SIG-M5 (cell line): ENCODE measurements around the gene B3GALT6.

Experiments
- DNase-seq: peaks from one replicate; lab custom pipeline; 2025; lab: John Stamatoyannopoulos, UW

The B3GALT6 gene

GRCh38 chr1:1202831-1203560 is 29.0 kb upstream of the B3GALT6 start:
- no peak for DNase-seq

GRCh38 chr1:1203561-1204424 is 28.2 kb upstream of the B3GALT6 start:
- DNase-seq: no peak

DNA sequence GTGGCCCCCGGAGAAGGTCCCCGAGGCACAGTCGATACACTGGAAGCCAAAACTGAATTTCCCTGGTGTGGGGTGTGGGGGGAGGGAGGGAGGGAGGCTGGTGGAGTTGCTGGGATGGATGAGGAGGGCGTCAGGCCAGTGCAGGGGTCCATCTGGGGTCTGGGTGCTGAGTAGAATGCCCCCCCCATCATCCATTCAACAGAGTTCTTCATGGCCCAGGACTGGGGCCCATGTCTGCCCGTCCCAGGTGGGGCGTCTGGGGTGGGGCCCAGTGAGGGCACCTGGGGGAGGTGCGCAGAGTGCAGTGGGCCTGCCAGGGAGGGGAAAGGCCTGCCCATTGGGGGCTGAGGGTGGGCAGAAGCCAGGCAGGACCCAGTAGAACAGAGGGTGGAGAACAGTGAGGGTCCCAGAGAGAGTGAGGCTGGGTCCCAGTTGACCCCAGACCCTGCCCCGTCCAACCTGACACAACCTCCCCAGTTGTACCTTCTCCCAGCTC is 27.6 kb upstream of the B3GALT6 start:
- no peak for DNase-seq

DNA sequence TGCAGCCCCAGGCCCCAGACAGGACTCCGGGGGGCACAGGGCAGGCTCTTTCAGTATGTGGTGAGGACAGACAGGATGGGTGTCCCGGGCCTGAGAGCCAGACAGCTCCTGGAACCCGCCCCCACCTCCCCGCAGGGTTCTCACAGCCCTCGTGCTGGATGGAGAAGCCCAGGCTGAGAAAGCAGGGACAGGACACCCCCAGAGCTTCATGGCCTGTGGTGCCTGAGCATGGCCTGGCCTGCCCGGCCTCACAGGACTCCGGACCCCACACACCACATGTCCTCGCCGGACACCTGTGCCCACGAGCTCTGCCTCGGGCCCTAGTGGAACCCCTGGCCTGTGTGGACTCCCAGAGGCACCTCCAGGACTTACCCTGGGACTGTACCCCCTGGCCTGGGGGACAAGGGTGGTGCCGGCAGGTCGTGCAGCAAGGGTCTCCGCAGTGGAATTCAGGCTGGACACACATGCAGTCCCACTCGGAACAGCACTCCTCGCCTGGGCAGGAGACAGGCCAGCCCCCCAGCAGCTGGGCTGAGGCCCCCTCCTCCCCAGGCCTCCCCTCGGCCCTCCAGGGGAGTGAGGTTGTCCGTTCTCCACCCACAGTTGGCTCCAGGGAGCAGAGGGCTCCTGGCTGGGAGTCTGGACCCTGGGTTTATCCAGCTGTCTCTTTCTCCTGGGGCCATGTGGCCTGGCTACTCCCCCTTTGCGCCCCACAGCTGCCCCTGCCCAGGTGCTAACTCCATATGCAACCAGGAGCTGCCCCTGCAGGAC is 26.9 kb upstream of the B3GALT6 start:
- DNase-seq: no peak

DNA sequence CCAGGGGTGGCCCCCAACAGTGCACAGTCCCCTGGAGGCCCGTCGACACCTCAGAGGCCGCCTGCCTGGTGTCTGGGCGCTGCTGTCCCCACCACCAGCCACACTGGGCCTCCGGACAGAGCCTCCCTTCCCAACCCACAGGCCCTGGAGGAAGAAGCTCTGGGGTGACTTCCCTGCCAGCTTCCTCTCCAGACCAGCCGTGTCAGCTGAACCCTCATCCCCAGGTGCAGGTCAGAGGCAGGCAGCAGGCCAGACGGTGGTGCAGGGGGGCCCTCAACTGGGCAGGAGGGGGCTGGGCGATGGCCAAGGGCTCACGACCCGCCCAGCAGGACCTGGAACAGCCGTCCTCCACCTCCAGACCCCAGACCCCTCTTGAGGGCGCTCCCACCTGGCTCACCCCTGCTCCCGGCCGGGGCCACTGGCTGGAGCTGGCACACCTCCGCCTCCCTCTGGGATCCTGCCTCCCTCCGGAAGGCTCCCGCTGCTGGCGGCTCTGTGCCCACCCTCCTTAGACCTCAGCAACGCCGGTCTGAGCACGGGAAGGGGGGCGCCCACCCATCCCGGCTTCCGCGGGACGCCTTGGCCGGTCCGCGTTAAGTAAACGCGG is 26.2 kb upstream of the B3GALT6 start:
- DNase-seq: no peak

DNA sequence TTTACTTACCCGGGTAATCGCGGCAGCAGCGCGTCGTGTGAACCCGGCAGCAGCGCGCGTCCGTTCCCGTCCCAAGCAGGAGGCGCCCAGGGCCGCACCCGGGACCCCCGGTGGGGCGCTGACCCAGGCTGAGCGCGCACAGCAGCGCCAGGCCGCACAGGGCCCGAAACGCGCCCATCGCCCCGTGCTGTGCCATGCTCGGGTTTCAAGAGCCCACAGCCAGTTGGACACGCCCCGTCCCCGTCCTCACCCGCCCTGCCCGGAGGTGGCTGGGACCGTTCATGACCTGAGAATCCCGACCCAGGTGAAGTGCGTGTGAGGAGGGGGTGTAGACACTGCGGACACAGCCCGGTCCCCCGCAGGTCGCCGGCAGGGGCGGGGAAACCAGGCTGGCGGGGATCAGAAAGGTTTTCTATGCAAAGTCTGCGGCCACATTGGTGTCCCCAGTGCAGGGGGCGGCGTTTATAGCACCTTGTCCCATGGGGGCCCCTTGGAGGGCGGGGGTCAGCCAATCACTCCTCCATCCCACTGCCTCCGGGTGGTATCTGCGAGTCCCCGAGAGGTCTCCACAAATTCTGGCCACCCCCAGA is 25.6 kb upstream of the B3GALT6 start, which contains the start of gene TNFRSF18:
Gene TNFRSF18, minus strand, starts transcription at position 217 of the 590 bp plus-strand sequence. Its CDS starts 21 bp downstream, at position 196.
- no peak for DNase-seq

DNA sequence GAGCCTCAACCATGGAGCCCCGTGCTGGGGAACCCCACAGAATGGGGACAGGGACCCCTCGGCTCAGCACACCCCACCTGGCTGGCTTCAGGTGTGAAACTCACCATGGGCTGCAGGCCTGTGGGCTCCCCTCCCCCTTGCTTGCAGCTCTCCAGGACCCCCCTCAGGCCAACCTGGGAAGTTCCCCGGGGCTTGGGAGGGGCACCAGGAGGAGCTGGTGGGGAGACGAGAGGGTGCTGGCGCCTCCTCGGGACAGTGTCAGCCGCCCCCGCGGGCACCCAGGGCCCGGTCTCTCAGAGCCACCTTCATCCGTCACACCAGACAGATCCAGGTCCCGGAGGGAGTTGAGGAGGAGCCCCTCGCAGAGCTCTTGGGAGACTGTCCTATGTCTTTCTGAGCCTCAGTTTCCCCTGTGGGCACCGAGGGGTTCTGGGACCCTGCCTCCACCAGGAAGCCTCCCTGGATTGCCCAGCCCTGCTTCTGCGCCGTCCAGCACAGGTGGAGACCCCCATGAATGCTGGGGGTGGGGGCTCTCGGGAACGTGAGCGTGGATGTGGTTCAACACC is 25.0 kb upstream of the B3GALT6 start:
- DNase-seq: no peak

GRCh38 chr1:1207571-1207892 is 24.5 kb upstream of the B3GALT6 start:
- DNase-seq: no peak

DNA sequence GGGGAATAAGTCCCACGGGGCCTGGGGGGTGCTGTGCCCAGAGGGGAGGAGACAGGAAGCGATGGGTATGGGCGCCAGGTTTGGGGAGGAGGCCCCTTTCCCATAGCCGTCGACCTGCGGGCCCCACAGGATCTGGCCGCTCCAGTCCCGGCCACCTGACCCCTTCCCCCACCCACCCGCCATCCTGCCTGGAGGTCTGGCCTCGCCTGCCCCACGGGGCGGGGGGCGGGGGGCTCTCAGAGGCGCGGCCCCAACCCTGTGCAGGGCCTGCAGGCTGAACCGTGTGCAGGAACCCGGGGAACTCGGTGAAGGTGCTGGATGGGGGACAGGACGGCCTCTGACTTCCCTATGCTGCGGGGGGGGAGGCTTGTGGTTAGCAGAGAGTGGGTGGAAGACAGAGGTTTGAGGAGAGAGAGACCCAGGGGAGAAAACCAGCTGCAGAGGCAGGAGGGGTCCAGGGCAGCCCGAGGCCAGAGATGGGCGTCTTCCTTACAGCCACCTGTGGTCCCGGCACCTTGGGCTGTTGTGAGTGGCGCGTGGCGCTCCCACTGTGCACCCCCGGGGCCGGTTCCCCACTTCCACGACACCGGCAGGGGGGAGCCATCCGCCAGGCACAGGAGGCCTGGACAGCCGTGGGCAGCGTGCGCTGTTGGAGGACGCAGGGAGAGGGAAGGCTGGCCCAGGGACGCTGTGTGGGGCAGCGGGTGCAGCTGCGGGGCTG is 23.2 kb upstream of the B3GALT6 start:
- no peak for DNase-seq

DNA sequence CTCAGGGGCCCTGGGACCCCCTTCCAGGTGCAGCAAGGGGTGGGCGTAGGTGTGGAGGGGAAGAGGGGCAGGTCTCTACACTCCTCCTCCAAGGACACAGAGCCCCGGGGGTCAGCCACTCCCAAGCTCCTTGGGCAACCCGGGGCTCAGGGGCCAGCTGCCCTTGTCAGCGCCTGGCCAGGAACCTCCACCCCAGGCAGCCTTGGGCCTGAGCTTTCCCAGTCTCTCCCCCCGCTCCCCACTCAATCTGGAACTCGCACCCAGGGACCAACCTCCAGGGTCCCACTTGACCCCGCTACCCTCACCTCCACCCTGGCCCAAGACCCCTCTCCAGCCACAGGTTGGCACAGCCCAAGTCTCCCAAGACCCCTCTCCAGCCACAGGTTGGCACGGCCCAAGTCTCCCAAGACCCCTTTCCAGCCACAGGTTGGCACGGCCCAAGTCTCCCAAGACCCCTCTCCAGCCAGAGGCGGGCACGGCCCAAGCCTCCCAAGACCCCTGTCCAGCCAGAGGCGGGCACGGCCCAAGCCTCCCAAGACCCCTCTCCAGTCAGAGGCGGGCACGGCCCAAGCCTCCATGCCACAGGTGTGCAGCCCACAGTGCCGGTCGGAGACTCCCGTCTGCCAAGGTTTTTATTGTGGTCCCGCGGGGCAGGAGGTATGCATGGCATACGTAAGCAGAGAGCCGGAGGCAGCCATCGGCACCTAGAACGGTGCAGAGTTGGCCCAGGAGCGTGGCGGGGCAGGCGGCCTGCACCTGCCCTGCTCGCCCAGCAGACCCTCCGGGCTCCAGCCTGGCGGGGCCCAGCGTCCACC is 21.1 kb upstream of the B3GALT6 start:
- no peak for DNase-seq

GRCh38 chr1:1211541-1212441 is 20.2 kb upstream of the B3GALT6 start:
- DNase-seq: no peak

- DNase-seq: no peak
These were observed 19.2 kb upstream of the B3GALT6 start for GRCh38 chr1:1212780-1213344.

DNA sequence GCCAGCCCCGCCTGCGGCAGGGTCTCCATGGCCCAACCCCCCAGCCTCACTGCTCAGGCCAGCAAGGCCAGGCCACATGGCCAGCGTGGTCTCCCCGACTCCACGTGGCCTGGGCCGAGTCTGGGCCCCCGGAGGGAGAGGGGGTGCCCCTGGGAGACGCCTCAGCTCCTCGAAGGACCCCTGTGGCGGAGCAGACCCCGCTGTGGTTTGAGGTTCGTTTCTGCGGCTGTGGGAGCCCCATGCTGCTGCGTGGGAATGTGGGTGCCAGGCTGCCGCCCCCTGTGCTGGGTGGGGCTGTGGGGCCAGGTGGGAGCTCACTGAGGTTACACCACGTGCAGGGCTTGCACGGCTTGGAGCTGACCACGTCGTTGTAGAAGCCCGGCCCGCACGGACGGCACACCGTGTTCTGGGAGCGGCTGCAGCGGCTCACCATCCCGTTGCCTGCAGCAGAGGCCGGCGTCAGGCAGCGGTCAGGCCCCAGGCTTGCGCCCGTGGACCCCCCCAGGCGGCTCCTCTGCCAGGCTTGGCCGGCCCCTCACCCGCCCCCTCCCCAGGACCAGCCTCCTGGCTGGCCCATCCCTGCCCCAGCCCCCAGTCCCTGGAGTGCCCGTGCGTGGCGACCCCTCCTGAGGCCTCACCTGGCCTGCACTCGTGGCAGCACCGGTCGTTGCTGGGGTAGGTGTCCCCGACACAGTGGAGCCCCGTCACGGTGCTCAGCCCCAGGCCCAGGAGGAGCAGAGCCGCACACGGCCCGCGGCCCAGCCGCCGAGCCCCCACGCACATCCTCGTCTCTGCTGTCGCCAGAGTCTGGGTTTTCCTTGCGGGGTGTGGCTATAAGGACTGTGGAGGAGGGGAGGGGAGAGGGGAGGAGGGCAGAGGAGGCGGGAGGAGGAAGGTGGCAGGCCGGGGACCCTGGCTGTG is 18.4 kb upstream of the B3GALT6 start, which contains the start of gene TNFRSF4:
Gene TNFRSF4, minus strand, starts transcription at position 809 of the 921 bp plus-strand sequence. Its CDS starts 26 bp downstream, at position 783.
- DNase-seq: no peak

DNA sequence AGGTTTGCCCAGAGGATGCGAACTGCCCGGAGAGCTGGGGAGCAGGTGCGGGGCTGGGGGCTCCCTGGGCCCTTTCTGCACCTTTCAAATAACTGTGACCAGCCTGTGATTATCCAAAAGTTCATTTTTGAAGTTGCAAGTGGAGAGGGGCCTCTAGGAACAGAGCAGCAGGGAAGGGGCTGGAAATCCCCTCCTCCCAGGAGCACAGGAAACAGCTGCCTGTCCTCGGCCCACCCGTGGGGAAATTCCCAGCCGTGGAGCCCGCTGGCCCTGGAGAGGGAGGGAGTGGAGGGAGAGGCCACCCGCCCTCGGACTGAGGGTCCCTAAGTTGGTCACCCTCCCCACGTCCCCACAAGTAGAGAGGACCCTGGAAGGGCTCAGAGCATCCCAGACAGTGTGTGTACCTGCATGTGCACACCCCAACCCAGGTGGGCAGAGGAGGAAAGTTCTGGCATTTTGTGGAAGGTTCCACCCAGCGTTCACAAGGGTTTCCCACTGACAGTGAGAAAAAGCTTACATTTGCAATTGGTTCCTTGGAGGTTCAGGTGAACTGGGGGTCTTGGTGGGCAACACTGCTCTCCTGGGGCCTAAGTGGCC is 16.9 kb upstream of the B3GALT6 start:
- no peak for DNase-seq

DNA sequence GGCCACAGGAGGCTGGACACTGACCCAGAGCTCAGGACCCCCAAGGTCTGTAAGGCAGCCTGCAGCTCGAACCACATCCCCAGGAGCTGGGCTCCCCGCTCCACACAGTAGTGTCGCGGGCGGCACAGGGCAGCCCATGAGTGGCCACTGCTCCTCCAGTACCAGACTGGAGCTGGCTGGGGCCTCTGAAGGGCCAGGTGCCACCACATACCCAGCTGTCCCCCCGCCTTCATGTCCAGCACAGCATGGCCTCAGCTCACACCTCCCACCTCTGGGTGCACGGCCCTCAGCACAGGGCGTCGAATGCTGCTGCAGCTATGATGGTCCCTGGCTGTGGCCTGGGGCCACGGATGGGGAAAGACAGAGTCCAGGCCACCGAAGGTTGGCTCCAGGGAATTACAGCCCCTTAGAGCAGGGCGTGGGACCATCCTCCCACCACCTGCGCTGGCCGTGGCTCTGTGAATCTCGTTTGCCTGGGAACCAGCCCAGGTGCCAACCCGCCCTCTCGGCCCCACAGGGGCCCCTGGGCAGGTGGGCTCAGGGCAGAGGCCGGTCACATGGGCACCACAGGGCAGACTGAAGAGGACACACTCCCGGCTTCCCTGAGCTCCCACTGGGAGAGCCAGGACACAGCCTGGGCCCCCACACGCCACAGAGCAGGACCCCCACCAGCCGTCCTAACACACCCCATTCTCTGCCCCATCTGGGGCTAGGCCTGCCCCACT is 16.0 kb upstream of the B3GALT6 start:
- no peak for DNase-seq
